NCI-H460 (cell line): ENCODE data around the gene PRDM16. TPM values are rescaled to one million over a fixed set of nuclear protein-coding genes. Genes with fewer than 3 reads are reported as not detected.
A peak's percentile ranks its signal among the peaks of the same experiment; 100 is the strongest.

Experiments
- DNase-seq: peaks from one replicate; pipeline ENCODE4 v3.0.0-alpha.2; 2016; ENCODE audit warnings: low read depth; ENCODE audit errors: extremely low read depth
- total RNA-seq: library from RNA; depleted of rRNA; stranded (reverse); fragments of >200 nt; shearing (Covaris generic); gene quantifications from 2 replicates; pipeline ENCODE4 v1.2.3, GENCODE V29; 2014

Gene PRDM16
- total RNA-seq, 1 experiment from 2014 or later = 2.2 TPM

- DNase-seq = no peak
Measured at GRCh38 chr1:3441410-3441847, 372.4 kb downstream of the PRDM16 start.

- DNase-seq = no peak
Measured at GRCh38 chr1:3441880-3442279, 372.9 kb downstream of the PRDM16 start.

GRCh38 chr1:3442331-3442730 is 373.3 kb downstream of the PRDM16 start:
- no peak for DNase-seq

GRCh38 chr1:3442901-3443300 is 373.9 kb downstream of the PRDM16 start:
- no peak for DNase-seq

GRCh38 chr1:3443807-3444206 is 374.8 kb downstream of the PRDM16 start:
- DNase-seq = no peak

- no peak for DNase-seq
Measured at GRCh38 chr1:3444298-3444697, 375.3 kb downstream of the PRDM16 start.

- no peak for DNase-seq
Measured at GRCh38 chr1:3444736-3445135, 375.7 kb downstream of the PRDM16 start.

- no peak for DNase-seq
Measured at GRCh38 chr1:3450202-3450863, 381.3 kb downstream of the PRDM16 start.

- no peak for DNase-seq
Measured at GRCh38 chr1:3450983-3451382, 382.0 kb downstream of the PRDM16 start.

GRCh38 chr1:3451994-3452865 is 383.2 kb downstream of the PRDM16 start:
- no peak for DNase-seq

GRCh38 chr1:3452866-3453175 is 383.8 kb downstream of the PRDM16 start:
- no peak for DNase-seq

- peak; percentile 62 for DNase-seq
Measured at GRCh38 chr1:3453203-3453761, 384.3 kb downstream of the PRDM16 start.

GRCh38 chr1:3453891-3454810 is 385.1 kb downstream of the PRDM16 start, which contains the start of gene ARHGEF16:
ARHGEF16 (plus strand) TSS chr1:3454665; CDS start chr1:3463085, 8,420 bp downstream.
- DNase-seq = peak; percentile 56

GRCh38 chr1:3454811-3455618 is 386.0 kb downstream of the PRDM16 start:
- no peak for DNase-seq

GRCh38 chr1:3455670-3456448 is 386.9 kb downstream of the PRDM16 start:
- DNase-seq = no peak

- DNase-seq = no peak
Measured at GRCh38 chr1:3456449-3456963, 387.5 kb downstream of the PRDM16 start.

GRCh38 chr1:3456964-3457909 is 388.2 kb downstream of the PRDM16 start:
- no peak for DNase-seq
